ENCODE data around the gene PRSS22. TPM values are rescaled to one million over a fixed set of nuclear protein-coding genes. Genes with fewer than 3 reads are reported as not detected.

The PRSS22 gene
- total RNA-seq, 1 donor from 2014 or later: 15.3 TPM

GRCh38 chr16:2883458-2883908, 25.5 kb upstream of the PRSS22 start:
- DNase-seq (no peak), ATAC-seq (peak; percentile 15 to 16)
- TF ChIP-seq, protein P1, sequence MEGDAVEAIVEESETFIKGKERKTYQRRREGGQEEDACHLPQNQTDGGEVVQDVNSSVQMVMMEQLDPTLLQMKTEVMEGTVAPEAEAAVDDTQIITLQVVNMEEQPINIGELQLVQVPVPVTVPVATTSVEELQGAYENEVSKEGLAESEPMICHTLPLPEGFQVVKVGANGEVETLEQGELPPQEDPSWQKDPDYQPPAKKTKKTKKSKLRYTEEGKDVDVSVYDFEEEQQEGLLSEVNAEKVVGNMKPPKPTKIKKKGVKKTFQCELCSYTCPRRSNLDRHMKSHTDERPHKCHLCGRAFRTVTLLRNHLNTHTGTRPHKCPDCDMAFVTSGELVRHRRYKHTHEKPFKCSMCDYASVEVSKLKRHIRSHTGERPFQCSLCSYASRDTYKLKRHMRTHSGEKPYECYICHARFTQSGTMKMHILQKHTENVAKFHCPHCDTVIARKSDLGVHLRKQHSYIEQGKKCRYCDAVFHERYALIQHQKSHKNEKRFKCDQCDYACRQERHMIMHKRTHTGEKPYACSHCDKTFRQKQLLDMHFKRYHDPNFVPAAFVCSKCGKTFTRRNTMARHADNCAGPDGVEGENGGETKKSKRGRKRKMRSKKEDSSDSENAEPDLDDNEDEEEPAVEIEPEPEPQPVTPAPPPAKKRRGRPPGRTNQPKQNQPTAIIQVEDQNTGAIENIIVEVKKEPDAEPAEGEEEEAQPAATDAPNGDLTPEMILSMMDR (IDR thresholded peaks at IDR 0.05): no peak
- H3K9me3 ChIP-seq: no peaks in the 10 kb centered on the region
- H3K27me3 ChIP-seq (ENCODE audit: low read depth): no peaks in the 10 kb centered on the region
- peak overlapping the region; percentile 93 for H3K4me3 ChIP-seq
- H3K4me1 ChIP-seq: peaks cover 12% of the 10 kb centered on the region
- peak overlapping the region; percentile 95 for H3K27ac ChIP-seq
- intact Hi-C loops (cut with DNase I): no loop called here
- no peaks in the 10 kb centered on the region for H3K36me3 ChIP-seq

DNA sequence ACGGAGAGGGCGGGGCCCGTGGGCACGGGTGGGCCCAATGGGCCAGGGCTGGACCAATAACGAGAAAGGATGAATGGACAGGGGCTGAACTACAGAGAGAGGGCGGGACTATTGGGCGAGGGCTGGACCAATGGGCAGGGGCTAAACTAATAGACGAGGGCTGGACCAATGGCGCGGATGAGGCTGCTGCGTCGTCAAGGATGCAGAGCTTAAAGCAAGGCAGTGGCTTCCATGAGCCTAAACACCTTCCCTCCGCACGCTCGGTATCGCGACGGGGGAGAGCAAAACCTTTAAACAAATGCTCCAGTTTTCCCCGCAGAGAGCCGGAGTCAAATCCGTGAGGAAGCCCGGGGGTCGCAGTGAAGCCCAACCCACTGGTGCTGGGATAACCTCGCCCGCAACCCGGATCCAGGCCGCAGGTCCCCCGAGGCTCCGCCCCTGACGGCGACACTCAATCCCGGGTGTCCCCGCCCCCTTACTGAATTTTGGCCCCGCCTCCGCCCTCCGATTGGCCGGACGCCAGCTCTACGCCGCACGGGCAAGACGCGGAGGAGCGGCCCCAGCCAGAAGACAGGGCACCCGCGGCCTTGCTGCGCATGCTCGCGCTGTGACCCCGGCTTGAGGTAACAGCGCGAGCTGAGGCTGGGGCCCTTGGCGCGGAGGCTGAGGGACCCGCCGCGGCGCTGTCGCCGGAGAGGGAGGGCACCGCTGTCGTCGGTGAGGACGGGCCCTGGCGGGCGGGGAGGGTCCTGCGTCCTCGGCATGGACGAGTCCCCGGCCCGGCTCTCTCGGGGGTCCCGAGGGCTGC, 24.9 kb upstream of the PRSS22 start, which contains the start of gene FLYWCH2:
Gene FLYWCH2 (plus strand): TSS at position 566 of the 808 bp plus-strand sequence. CDS start 13,235 bp downstream, outside the sequence.
- intact Hi-C loops (cut with DNase I): no loop called here
- no peaks in the 10 kb centered on the region for H3K9me3 ChIP-seq
- peak within 1 kb of the TSS; percentile 95 for H3K27ac ChIP-seq
- H3K27me3 ChIP-seq (ENCODE audit: low read depth): no peaks in the 10 kb centered on the region
- peak; percentile 98 for DNase-seq
- H3K36me3 ChIP-seq: no peaks in the 10 kb centered on the region
- peak; percentile 99 for ATAC-seq
- TF ChIP-seq, protein P1 (IDR thresholded peaks at IDR 0.05): no peak
- H3K4me3 ChIP-seq: peak within 1 kb of the TSS; percentile 93
- H3K4me1 ChIP-seq: peaks cover 12% of the 10 kb centered on the region

DNA sequence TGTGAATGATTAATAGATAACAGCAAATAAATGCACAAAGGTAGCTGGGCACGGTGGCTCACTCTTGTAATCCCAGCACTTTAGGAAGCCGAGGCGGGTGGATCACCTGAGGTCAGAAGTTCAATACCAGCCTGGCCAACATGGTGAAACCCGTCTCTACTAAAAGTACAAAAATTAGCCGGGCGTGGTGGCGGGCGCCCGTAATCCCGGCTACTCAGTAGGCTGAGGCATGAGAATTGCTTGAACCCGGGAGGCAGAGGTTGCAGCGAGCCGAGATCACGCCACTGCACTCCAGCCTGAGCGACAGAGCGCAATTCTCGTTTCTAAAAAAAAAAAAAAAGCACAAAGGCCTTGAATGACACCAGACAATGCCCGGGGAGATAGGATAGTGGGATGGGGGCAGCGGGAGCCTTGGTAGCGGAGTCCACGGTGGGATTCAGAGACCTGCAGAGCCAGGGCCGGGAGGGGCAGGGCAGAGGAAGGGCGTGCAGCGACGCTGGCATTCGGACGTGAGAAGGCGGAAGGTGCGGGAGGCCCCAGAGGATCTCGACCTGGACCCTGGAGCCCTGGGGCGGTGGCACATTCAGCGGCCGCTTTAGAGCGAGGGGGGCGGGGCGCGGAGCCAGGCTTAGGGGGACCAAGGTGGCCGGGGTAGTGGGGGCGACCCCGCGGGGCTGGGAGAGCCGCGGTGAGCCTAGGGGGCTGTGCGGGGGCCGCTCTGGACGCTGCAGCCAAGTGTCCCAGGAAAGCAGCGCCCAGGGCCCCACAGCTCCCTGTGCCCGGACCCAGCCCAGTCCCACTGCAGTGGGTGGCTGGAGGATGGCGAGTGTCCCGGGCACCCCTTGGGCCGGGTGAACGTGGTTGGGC, 24.0 kb upstream of the PRSS22 start:
- Histone ChIP-seq H3K9me3 (no peaks in the 10 kb centered on the region), H3K4me1 (peaks cover 12% of the 10 kb centered on the region), H3K27me3 (ENCODE audit: low read depth) (no peaks in the 10 kb centered on the region), H3K4me3 (peak overlapping the region; percentile 93), H3K27ac (peak overlapping the region; percentile 95), H3K36me3 (no peaks in the 10 kb centered on the region)
- TF ChIP-seq, protein P1 (IDR thresholded peaks at IDR 0.05): no peak
- ATAC-seq (peak; percentile 44 to 48), DNase-seq (peak; percentile 73)
- intact Hi-C loops (cut with DNase I): no loop called here

DNA sequence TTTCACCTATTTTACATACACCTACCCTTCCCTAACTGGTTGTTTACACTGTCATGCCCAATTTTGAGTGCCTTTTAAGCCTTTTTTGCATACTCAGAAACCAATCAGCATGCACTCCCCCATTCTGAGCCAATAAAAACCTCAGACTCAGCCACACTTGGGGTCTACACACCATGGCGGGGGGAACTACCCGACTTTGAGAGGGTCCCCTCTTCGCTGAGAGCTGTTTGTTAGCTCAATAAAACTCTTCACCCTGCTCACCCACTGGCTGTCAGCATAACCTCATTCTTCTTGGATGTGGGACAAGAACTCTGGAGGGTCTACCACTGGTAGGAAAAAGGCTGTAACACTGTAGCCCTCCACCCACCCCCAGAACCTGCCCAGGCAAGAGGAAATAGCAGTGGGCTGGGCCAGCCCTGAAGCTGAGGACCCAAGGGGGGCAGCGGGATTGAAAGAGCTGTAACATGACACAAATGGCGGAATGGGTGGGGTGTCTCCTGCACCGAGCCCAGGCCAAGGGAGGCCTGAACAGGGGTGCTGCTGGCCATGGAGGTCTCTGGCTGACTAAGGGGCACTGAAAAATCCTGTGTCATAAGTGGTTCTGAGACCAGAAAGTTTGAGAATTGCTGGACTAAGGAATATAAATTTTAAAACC, 22.0 kb upstream of the PRSS22 start:
- no peak for DNase-seq

More for the DNA sequence above, 22.0 kb upstream of the PRSS22 start:
- no peak for ATAC-seq
- Histone ChIP-seq H3K9me3 (no peaks in the 10 kb centered on the region), H3K27ac (no peak overlapping the region), H3K4me1 (peaks cover 12% of the 10 kb centered on the region), H3K27me3 (ENCODE audit: low read depth) (no peaks in the 10 kb centered on the region), H3K4me3 (no peak overlapping the region), H3K36me3 (no peaks in the 10 kb centered on the region)
- TF ChIP-seq, protein P1 (IDR thresholded peaks at IDR 0.05): no peak
- intact Hi-C loops (cut with DNase I): loop anchor here (10.0 kb wide), 1 partner anchor 45 kb away; no protein-coding TSS in a partner anchor

Measured in lower lobe of right lung (tissue), 2 donors.